ENCODE data around the gene HEG1. TPM values are rescaled to one million over a fixed set of nuclear protein-coding genes. Genes with fewer than 3 reads are reported as not detected.

The HEG1 gene
- total and polyA plus RNA-seq, 9 donors = 12.2 to 64.7 (median 35.6) TPM

GRCh38 chr3:124935794-124936542 lies 119.8 kb downstream of the HEG1 start:
- H3K4me1 ChIP-seq (ENCODE audit: insufficient read depth) = no peaks in the 10 kb centered on the region
- no peaks in the 10 kb centered on the region for H3K36me3 ChIP-seq
- no peaks in the 10 kb centered on the region for H3K27me3 ChIP-seq
- WGBS, 3 donors = 82 to 89% (median 83%) methylated on average over 5 of the region's 5 CpGs
- intact Hi-C loops (cut with DNase I) = loop anchor here in 1 of 4 donors (10.0 kb wide), 1 partner anchor 499 kb away; no protein-coding TSS in a partner anchor
- H3K4me3 ChIP-seq = no peak overlapping the region
- no peak for DNase-seq
- TF ChIP-seq POLR2A (IDR thresholded peaks at IDR 0.05) (no peak), EP300 (IDR thresholded peaks at IDR 0.05) (no peak), CTCF (IDR thresholded peaks at IDR 0.05) (no peak)
- H3K9me3 ChIP-seq = no peaks in the 10 kb centered on the region
- no peak overlapping the region for H3K27ac ChIP-seq

- H3K4me1 ChIP-seq (ENCODE audit: insufficient read depth) = no peaks in the 10 kb centered on the region
- H3K4me3 ChIP-seq = no peak overlapping the region
- no peaks in the 10 kb centered on the region for H3K36me3 ChIP-seq
- intact Hi-C loops (cut with DNase I) = loop anchor here in 1 of 4 donors (10.0 kb wide), 1 partner anchor 500 kb away; no protein-coding TSS in a partner anchor
- DNase-seq = no peak
- no peak overlapping the region for H3K27ac ChIP-seq
- no peak for TF ChIP-seq CTCF (IDR thresholded peaks at IDR 0.05)
- no peak for TF ChIP-seq EP300 (IDR thresholded peaks at IDR 0.05)
- no peak for TF ChIP-seq POLR2A (IDR thresholded peaks at IDR 0.05)
- H3K27me3 ChIP-seq = no peaks in the 10 kb centered on the region
- H3K9me3 ChIP-seq = no peaks in the 10 kb centered on the region
Measured at GRCh38 chr3:124935264-124935663, 120.5 kb downstream of the HEG1 start.

GRCh38 chr3:124934577-124934976 lies 121.2 kb downstream of the HEG1 start, which contains the start of gene MUC13:
Gene MUC13 (minus strand): TSS chr3:124934751. CDS start chr3:124934712, 39 bp downstream.
- Histone ChIP-seq H3K27ac (no peak within 1 kb of the TSS), H3K9me3 (no peaks in the 10 kb centered on the region), H3K36me3 (no peaks in the 10 kb centered on the region), H3K4me3 (peak within 1 kb of the TSS; percentile 13), H3K27me3 (no peaks in the 10 kb centered on the region), H3K4me1 (ENCODE audit: insufficient read depth) (no peaks in the 10 kb centered on the region)
- no peak for DNase-seq
- intact Hi-C loops (cut with DNase I) = loop anchor here in 2 of 4 donors (5.0 to 10.0 kb wide), 2 partner anchors 500 to 503 kb away; no protein-coding TSS in a partner anchor
- TF ChIP-seq EP300 (IDR thresholded peaks at IDR 0.05) (no peak), POLR2A (IDR thresholded peaks at IDR 0.05) (no peak), CTCF (IDR thresholded peaks at IDR 0.05) (no peak)
- 86 to 91% (median 89%) methylated on average over 5 of the region's 5 CpGs for WGBS, 3 donors

GRCh38 chr3:124928333-124929202 lies 127.2 kb downstream of the HEG1 start:
- Histone ChIP-seq H3K27ac (no peak overlapping the region), H3K4me3 (no peak overlapping the region), H3K36me3 (no peaks in the 10 kb centered on the region), H3K4me1 (ENCODE audit: insufficient read depth) (no peaks in the 10 kb centered on the region), H3K9me3 (no peaks in the 10 kb centered on the region), H3K27me3 (no peaks in the 10 kb centered on the region)
- 19 to 27% (median 23%) methylated on average over 4 of the region's 4 CpGs for WGBS, 3 donors
- no peak for TF ChIP-seq EP300 (IDR thresholded peaks at IDR 0.05)
- TF ChIP-seq POLR2A (IDR thresholded peaks at IDR 0.05) = no peak
- TF ChIP-seq CTCF (IDR thresholded peaks at IDR 0.05) = peak; percentile 16 to 68 (median 53)
- intact Hi-C loops (cut with DNase I) = loop anchor here in 1 of 4 donors (2.0 kb wide), 1 partner anchor 508 kb away; no protein-coding TSS in a partner anchor
- peak; percentile 24 to 69 (median 49) for DNase-seq
